Osteoblast (primary cell): ENCODE measurements around the gene RWDD2A. TPM values are rescaled to one million over a fixed set of nuclear protein-coding genes. Genes with fewer than 3 reads are reported as not detected.
"Not testable (repeated sequence)": the region's sequence is repeated elsewhere in the genome, so short reads cannot be mapped to it uniquely, and the experiment has no call there.

ENCODE experiments used
- DNase-seq: peaks from one replicate; pipeline ENCODE4 v3.0.0; 2011; ENCODE audit warnings: low spot score, mixed read lengths; ENCODE audit not compliant: insufficient read length; ENCODE audit errors: missing footprints
- H2AFZ ChIP-seq: 2 replicates; pipeline ENCODE4 v1.6.0; 2011; ENCODE audit warnings: mild to moderate bottlenecking, low read length
- H3K27ac ChIP-seq: 2 replicates; pipeline ENCODE4 v1.5.1; 2011; ENCODE audit warnings: mild to moderate bottlenecking, low read depth, low read length, moderate library complexity
- H3K27me3 ChIP-seq: 2 replicates; pipeline ENCODE4 v1.6.0; 2012; ENCODE audit warnings: mild to moderate bottlenecking, control low read depth, inconsistent platforms, low read length, moderate library complexity; ENCODE audit not compliant: insufficient read depth
- H3K36me3 ChIP-seq: 2 replicates; pipeline ENCODE4 v1.5.1; 2011; ENCODE audit warnings: mild to moderate bottlenecking, low read length, control low read depth, moderate library complexity; ENCODE audit not compliant: insufficient read depth
- H3K4me1 ChIP-seq: 2 replicates; pipeline ENCODE4 v1.5.1; 2011; ENCODE audit warnings: mild to moderate bottlenecking, low read length, control low read depth, moderate library complexity; ENCODE audit not compliant: insufficient read depth
- H3K4me2 ChIP-seq: 2 replicates; pipeline ENCODE4 v1.6.0; 2011; ENCODE audit warnings: mild to moderate bottlenecking, low read length; ENCODE audit not compliant: insufficient read depth
- H3K4me3 ChIP-seq: fragments of 200-600 bp; sonication (generic); 3 replicates; pipeline ENCODE4 v1.5.1; 2012; ENCODE audit warnings: mild to moderate bottlenecking, low read length, inconsistent platforms; ENCODE audit not compliant: insufficient read depth
- H3K79me2 ChIP-seq: 2 replicates; pipeline ENCODE4 v1.6.0; 2012; ENCODE audit warnings: mild to moderate bottlenecking, low read length, control low read depth, inconsistent platforms; ENCODE audit not compliant: insufficient read depth
- H3K9me3 ChIP-seq: 2 replicates; pipeline ENCODE4 v1.5.1; 2011; ENCODE audit warnings: low read depth, low read length, control low read depth
- H4K20me1 ChIP-seq: 2 replicates; pipeline ENCODE4 v1.6.0; 2012; ENCODE audit warnings: mild to moderate bottlenecking, low read length, control low read depth; ENCODE audit not compliant: insufficient read depth
- CTCF ChIP-seq: IDR thresholded peaks from 2 replicates; pipeline ENCODE4 v1.5.1; 2011; ENCODE audit warnings: mild to moderate bottlenecking, low read depth, low read length, moderate library complexity; ENCODE audit errors: extremely low read depth
- total RNA-seq: library from RNA; depleted of rRNA; stranded (reverse); fragments of >200 nt; gene quantifications from 2 replicates; pipeline ENCODE4 v1.2.3, GENCODE V29; 2012

The RWDD2A gene
- total RNA-seq, 1 donor = 5.4 TPM

DNA sequence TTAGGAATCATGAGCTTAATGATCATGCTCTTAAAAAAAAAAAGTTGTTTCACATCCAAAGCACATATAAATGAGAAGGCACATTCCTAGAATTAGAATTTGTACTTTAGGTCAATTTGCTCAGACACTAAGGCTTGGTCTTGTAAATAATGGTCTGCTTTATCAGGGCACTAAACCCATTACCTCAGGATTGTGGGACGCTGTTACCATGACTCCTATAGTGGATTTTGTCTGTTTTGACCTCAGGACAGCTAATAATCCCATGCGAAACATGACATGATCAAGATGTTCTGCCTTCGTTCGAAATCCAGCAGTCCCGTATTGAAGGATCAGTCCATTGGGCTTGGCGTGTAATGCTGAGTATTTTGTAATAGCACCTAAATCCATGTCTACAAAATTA lies 2.5 kb upstream of the RWDD2A start:
- Histone ChIP-seq H3K9me3 (no peaks in the 10 kb centered on the region), H2AFZ (no peak overlapping the region), H3K4me3 (peak overlapping the region; percentile 96), H3K4me2 (peak overlapping the region; percentile 97), H3K36me3 (peaks cover 61% of the 10 kb centered on the region), H3K79me2 (peaks cover 85% of the 10 kb centered on the region), H4K20me1 (peaks cover 35% of the 10 kb centered on the region), H3K27ac (no peak overlapping the region), H3K27me3 (no peaks in the 10 kb centered on the region), H3K4me1 (peaks cover 21% of the 10 kb centered on the region)
- no peak for DNase-seq
- TF ChIP-seq CTCF = no peak

DNA sequence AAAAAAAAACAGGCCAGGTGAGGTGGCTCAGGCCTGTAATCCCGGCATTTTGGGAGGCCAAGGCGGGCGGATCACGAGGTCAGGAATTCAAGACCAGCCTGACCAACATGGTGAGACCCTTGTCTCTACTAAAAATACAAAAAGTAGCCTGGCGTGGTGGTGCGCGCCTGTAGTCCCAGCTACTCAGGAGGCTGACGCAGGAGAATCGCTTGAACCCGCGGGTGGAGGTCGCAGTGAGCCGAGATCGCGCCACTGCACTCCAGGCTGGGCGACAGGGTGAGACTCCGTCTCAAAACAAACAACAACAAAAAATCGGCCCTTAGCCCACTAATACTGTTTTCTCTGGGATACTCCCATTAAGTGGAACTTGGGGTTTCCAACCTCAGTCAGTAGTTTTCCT lies 1.2 kb upstream of the RWDD2A start:
- Histone ChIP-seq H3K79me2 (peaks cover 75% of the 10 kb centered on the region), H3K36me3 (peaks cover 52% of the 10 kb centered on the region), H3K4me2 (peak overlapping the region; percentile 97), H3K4me3 (peak overlapping the region; percentile 96), H4K20me1 (peaks cover 35% of the 10 kb centered on the region), H3K27ac (peak overlapping the region; percentile 93), H3K4me1 (peaks cover 21% of the 10 kb centered on the region)
- H3K27me3 ChIP-seq, DNase-seq, H3K9me3 ChIP-seq, H2AFZ ChIP-seq: not testable (repeated sequence)

- Histone ChIP-seq H3K9me3 (no peaks in the 10 kb centered on the region), H3K4me3 (peak overlapping the region; percentile 96)
- DNase-seq = peak; percentile 83
Observed at GRCh38 chr6:83192456-83192855, 701 bp upstream of the RWDD2A start.

GRCh38 chr6:83193747-83194566 lies 800 bp downstream of the RWDD2A start:
- DNase-seq = peak; percentile 78

More at GRCh38 chr6:83192456-83192855, 701 bp upstream of the RWDD2A start:
- Histone ChIP-seq H3K27me3 (no peaks in the 10 kb centered on the region), H3K4me2 (peak overlapping the region; percentile 97), H3K27ac (peak overlapping the region; percentile 93), H4K20me1 (peaks cover 35% of the 10 kb centered on the region), H3K79me2 (peaks cover 71% of the 10 kb centered on the region), H3K36me3 (peaks cover 50% of the 10 kb centered on the region), H3K4me1 (peaks cover 21% of the 10 kb centered on the region), H2AFZ (peak overlapping the region; percentile 88)
- no peak for TF ChIP-seq CTCF

More at GRCh38 chr6:83193747-83194566, 800 bp downstream of the RWDD2A start:
- Histone ChIP-seq H3K79me2 (peaks cover 56% of the 10 kb centered on the region), H3K27ac (peak overlapping the region; percentile 93), H3K4me3 (peak overlapping the region; percentile 96), H3K36me3 (peaks cover 37% of the 10 kb centered on the region), H3K27me3 (no peaks in the 10 kb centered on the region), H3K4me1 (peaks cover 35% of the 10 kb centered on the region), H2AFZ (peak overlapping the region; percentile 72), H4K20me1 (peaks cover 30% of the 10 kb centered on the region), H3K4me2 (peak overlapping the region; percentile 97), H3K9me3 (no peaks in the 10 kb centered on the region)
- no peak for TF ChIP-seq CTCF
